Neural progenitor cell (in vitro differentiated cells): ENCODE measurements around the gene ZNF655. TPM values are rescaled to one million over a fixed set of nuclear protein-coding genes. Genes with fewer than 3 reads are reported as not detected.

Experiments
- DNase-seq: peaks from one replicate; pipeline ENCODE4 v3.0.0-alpha.2; 2016; ENCODE audit warnings: low spot score
- H2AFZ ChIP-seq: fragments of 200-600 bp; sonication (generic); replicated peaks from 2 replicates; pipeline ENCODE4 v1.6.1; 2016; ENCODE audit warnings: antibody characterized with exemption
- H3F3A ChIP-seq: fragments of 200-600 bp; sonication (generic); 2 replicates; pipeline ENCODE4 v1.6.1; 2016; ENCODE audit warnings: antibody characterized with exemption, low read depth
- H3K27ac ChIP-seq: fragments of 200-600 bp; sonication (generic); 2 replicates; pipeline ENCODE4 v1.5.1; 2016; ENCODE audit warnings: mild to moderate bottlenecking
- H3K27me3 ChIP-seq: fragments of 200-600 bp; sonication (generic); 2 replicates; pipeline ENCODE4 v1.6.1; 2016; ENCODE audit warnings: mild to moderate bottlenecking, moderate library complexity
- H3K36me3 ChIP-seq: fragments of 200-600 bp; sonication (generic); 2 replicates; pipeline ENCODE4 v1.5.1; 2016
- H3K4me1 ChIP-seq: fragments of 200-600 bp; sonication (generic); 2 replicates; pipeline ENCODE4 v1.6.1; 2016; ENCODE audit warnings: mixed run types
- H3K4me2 ChIP-seq: fragments of 200-600 bp; sonication (generic); 2 replicates; pipeline ENCODE4 v1.6.1; 2016
- H3K4me3 ChIP-seq: fragments of 200-600 bp; sonication (generic); 2 replicates; pipeline ENCODE4 v1.5.1; 2016
- H3K79me2 ChIP-seq: fragments of 200-600 bp; sonication (generic); 2 replicates; pipeline ENCODE4 v1.6.1; 2016; ENCODE audit warnings: low read depth
- H3K9ac ChIP-seq: fragments of 200-600 bp; sonication (generic); 2 replicates; pipeline ENCODE4 v1.6.1; 2016
- H3K9me3 ChIP-seq: fragments of 200-600 bp; sonication (generic); 2 replicates; pipeline ENCODE4 v1.5.1; 2016; ENCODE audit warnings: low read depth
- H4K20me1 ChIP-seq: fragments of 200-600 bp; sonication (generic); 2 replicates; pipeline ENCODE4 v1.6.1; 2016; ENCODE audit warnings: low read depth
- H3K27ac Mint-ChIP-seq: 3 replicates; pipeline ENCODE4 v1.8.0; 2021; ENCODE audit warnings: mixed read lengths
- H3K27me3 Mint-ChIP-seq: 2 replicates; pipeline ENCODE4 v1.8.0; 2022; ENCODE audit warnings: low read depth, mild to moderate bottlenecking, inconsistent platforms, moderate library complexity, mixed read lengths; ENCODE audit not compliant: insufficient read depth
- H3K36me3 Mint-ChIP-seq: 3 replicates; pipeline ENCODE4 v1.8.0; 2021; ENCODE audit warnings: mixed read lengths
- H3K4me1 Mint-ChIP-seq: 3 replicates; pipeline ENCODE4 v1.8.0; 2021; ENCODE audit warnings: mixed read lengths
- H3K4me3 Mint-ChIP-seq: 3 replicates; pipeline ENCODE4 v1.8.0; 2021; ENCODE audit warnings: mild to moderate bottlenecking, moderate library complexity, mixed read lengths
- H3K9me3 Mint-ChIP-seq: 3 replicates; pipeline ENCODE4 v1.8.0; 2020; ENCODE audit warnings: mixed read lengths
- EZH2 ChIP-seq: fragments of 200-600 bp; sonication (generic); IDR thresholded peaks from 2 replicates; pipeline ENCODE4 v1.6.1; 2017; ENCODE audit warnings: antibody characterized with exemption, mild to moderate bottlenecking, moderate library complexity
- EZH2phosphoT487 ChIP-seq: fragments of 200-600 bp; sonication (generic); IDR thresholded peaks from 2 replicates; pipeline ENCODE4 v1.6.1; 2017; ENCODE audit warnings: antibody characterized with exemption
- total RNA-seq: library from RNA; depleted of rRNA; stranded (reverse); fragments of >200 nt; gene quantifications from 2 replicates; pipeline ENCODE4 v1.2.3, GENCODE V29; 2015; ENCODE audit warnings: low replicate concordance
- TF ChIP-seq, protein P1 (sequence below): fragments of 200-600 bp; sonication (generic); IDR thresholded peaks from 2 replicates; pipeline ENCODE4 v1.5.1; 2017; ENCODE audit warnings: antibody characterized with exemption, mild to moderate bottlenecking

ZNF655 gene
- total RNA-seq, 1 donor from 2014 or later = 66.3 TPM

- Mint-ChIP-seq H3K36me3 (peaks cover 5% of the 10 kb centered on the region), H3K9me3 (no peaks in the 10 kb centered on the region), H3K4me1 (peaks cover 15% of the 10 kb centered on the region), H3K27me3 (peaks cover 6% of the 10 kb centered on the region), H3K27ac (no peak overlapping the region), H3K4me3 (peak overlapping the region; percentile 96)
- TF ChIP-seq EZH2phosphoT487 (no peak), EZH2 (no peak)
- TF ChIP-seq, protein P1, sequence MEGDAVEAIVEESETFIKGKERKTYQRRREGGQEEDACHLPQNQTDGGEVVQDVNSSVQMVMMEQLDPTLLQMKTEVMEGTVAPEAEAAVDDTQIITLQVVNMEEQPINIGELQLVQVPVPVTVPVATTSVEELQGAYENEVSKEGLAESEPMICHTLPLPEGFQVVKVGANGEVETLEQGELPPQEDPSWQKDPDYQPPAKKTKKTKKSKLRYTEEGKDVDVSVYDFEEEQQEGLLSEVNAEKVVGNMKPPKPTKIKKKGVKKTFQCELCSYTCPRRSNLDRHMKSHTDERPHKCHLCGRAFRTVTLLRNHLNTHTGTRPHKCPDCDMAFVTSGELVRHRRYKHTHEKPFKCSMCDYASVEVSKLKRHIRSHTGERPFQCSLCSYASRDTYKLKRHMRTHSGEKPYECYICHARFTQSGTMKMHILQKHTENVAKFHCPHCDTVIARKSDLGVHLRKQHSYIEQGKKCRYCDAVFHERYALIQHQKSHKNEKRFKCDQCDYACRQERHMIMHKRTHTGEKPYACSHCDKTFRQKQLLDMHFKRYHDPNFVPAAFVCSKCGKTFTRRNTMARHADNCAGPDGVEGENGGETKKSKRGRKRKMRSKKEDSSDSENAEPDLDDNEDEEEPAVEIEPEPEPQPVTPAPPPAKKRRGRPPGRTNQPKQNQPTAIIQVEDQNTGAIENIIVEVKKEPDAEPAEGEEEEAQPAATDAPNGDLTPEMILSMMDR = no peak
- Histone ChIP-seq H3K4me3 (peak overlapping the region; percentile 88), H3K36me3 (no peaks in the 10 kb centered on the region), H3K9ac (no peak overlapping the region), H2AFZ (peak overlapping the region; percentile 86), H3K4me2 (peak overlapping the region; percentile 97), H4K20me1 (no peaks in the 10 kb centered on the region), H3F3A (no peaks in the 10 kb centered on the region), H3K27ac (no peak overlapping the region), H3K79me2 (peaks cover 16% of the 10 kb centered on the region), H3K27me3 (no peaks in the 10 kb centered on the region), H3K4me1 (peaks cover 6% of the 10 kb centered on the region), H3K9me3 (no peaks in the 10 kb centered on the region)
- no peak for DNase-seq
Observed at GRCh38 chr7:99615989-99616358, 57.5 kb downstream of the ZNF655 start.

DNA sequence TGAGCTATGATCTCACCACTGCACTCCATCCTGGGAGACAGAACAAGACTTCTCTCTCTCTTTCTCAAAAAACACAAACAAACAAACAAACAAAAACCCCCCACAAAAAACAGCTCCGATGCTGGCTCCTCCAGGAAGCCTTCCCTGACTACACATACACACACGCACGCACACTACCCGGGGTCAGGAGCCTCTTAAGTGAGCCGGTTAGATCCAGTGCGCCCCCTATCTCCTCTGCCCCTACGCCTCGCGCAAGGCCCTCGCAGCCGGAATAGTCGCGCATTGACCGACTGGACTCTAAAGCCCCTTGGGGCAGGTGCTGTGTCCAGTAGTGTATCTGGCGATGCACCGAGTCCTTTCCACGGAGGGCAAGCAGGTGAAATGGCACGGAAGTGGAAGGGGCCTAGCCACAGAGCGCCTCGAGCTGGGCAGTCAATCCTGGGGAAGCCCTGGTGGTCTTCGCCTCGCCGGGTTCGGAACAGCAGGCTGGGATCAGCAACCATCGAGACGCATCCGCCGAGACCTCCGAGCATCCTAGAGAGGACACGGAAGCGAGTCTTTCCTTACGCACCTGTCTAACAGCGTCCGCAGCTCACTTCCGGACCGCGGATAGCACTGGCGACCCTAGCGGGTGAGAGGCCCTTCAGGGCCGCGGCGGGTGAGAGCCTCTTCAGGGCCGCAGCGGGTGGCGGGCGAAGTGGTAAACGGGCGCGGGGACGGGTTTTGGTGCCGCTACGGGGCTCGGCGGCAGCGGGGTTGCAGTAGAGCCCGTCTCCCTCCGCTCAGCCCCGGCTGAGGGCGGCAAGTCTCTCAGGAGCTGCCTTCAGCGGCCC is 58.1 kb downstream of the ZNF655 start, which contains the start of gene ZSCAN25:
Gene ZSCAN25, plus strand, starts transcription at position 588 of the 833 bp plus-strand sequence. CDS start 2,661 bp downstream, outside the sequence.
- peak within 1 kb of the TSS; percentile 94 for H3K27ac Mint-ChIP-seq
- peak within 1 kb of the TSS; percentile 88 for H3K4me3 ChIP-seq
- peak; percentile 96 for DNase-seq
- H3K27me3 Mint-ChIP-seq = peaks cover 4% of the 10 kb centered on the region
- H3K9ac ChIP-seq = peak within 1 kb of the TSS; percentile 95
- H3K4me1 Mint-ChIP-seq = peaks cover 15% of the 10 kb centered on the region
- peaks cover 6% of the 10 kb centered on the region for H3K4me1 ChIP-seq
- H3K36me3 ChIP-seq = no peaks in the 10 kb centered on the region
- H3K36me3 Mint-ChIP-seq = peaks cover 5% of the 10 kb centered on the region
- H3K9me3 Mint-ChIP-seq = no peaks in the 10 kb centered on the region
- TF ChIP-seq EZH2 = peak; percentile 48
- TF ChIP-seq, protein P1 = peak; percentile 65
- no peak for TF ChIP-seq EZH2phosphoT487
- peak within 1 kb of the TSS; percentile 96 for H3K4me3 Mint-ChIP-seq
- no peaks in the 10 kb centered on the region for H3K27me3 ChIP-seq
- H3K4me2 ChIP-seq = peak within 1 kb of the TSS; percentile 97
- H3F3A ChIP-seq = no peaks in the 10 kb centered on the region
- no peaks in the 10 kb centered on the region for H3K9me3 ChIP-seq
- H4K20me1 ChIP-seq = no peaks in the 10 kb centered on the region
- peaks cover 16% of the 10 kb centered on the region for H3K79me2 ChIP-seq
- H2AFZ ChIP-seq = peak within 1 kb of the TSS; percentile 86
- no peak within 1 kb of the TSS for H3K27ac ChIP-seq

DNA sequence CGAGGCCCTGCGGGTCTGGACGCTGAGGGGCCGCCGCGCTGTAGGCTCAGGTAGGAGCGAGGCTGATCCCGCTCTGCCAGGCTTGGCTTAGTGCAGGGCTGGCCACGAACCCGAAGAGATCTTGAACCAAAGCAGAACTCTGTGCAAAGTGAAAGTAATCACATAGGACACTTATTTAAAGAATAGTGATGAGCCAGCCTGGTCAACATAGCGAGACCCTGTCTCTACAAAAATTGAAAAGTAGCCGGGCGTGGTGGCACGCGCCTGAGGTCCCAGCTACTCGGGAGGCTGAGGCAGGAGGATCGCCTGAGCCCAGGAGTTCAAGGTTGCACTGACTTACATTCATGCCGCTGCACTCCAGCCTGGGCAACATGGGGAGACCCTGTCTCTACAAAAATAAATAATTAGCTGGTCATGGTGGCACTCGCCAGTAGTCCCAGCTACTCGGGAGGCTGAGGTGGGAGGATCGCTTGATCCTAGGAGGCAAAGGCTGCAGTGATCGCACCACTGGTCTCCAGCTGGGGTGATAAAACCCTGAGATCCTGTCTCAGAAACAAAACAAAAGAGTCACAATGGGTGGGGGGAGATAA is 58.8 kb downstream of the ZNF655 start:
- Mint-ChIP-seq H3K36me3 (peaks cover 7% of the 10 kb centered on the region), H3K4me3 (peak overlapping the region; percentile 96), H3K4me1 (peaks cover 15% of the 10 kb centered on the region), H3K27ac (no peak overlapping the region), H3K9me3 (no peaks in the 10 kb centered on the region), H3K27me3 (peaks cover 3% of the 10 kb centered on the region)
- DNase-seq = peak; percentile 12
- no peaks in the 10 kb centered on the region for H4K20me1 ChIP-seq
- no peaks in the 10 kb centered on the region for H3K27me3 ChIP-seq
- H3K9me3 ChIP-seq = no peaks in the 10 kb centered on the region
- H3K36me3 ChIP-seq = no peaks in the 10 kb centered on the region
- H3K9ac ChIP-seq = peak overlapping the region; percentile 95
- H3F3A ChIP-seq = no peaks in the 10 kb centered on the region
- peak overlapping the region; percentile 97 for H3K4me2 ChIP-seq
- peak overlapping the region; percentile 88 for H3K4me3 ChIP-seq
- peak overlapping the region; percentile 86 for H2AFZ ChIP-seq
- no peak overlapping the region for H3K27ac ChIP-seq
- TF ChIP-seq, protein P1 = no peak
- TF ChIP-seq EZH2phosphoT487 (no peak), EZH2 (no peak)
- H3K79me2 ChIP-seq = peaks cover 16% of the 10 kb centered on the region
- peaks cover 6% of the 10 kb centered on the region for H3K4me1 ChIP-seq
